Adrenal gland (tissue), 5 donors: ENCODE results near the gene MDFI.

Source experiments
- POLR2A ChIP-seq, 2 donors: fragments of 450-650 bp; IDR thresholded peaks; one replicate each; pipeline ENCODE4 v1.6.1; 2017; ENCODE audit warnings: antibody characterized with exemption in 2 of 2, mild to moderate bottlenecking in 2 of 2, moderate library complexity in 1 of 2
- TF ChIP-seq, protein P1 (sequence below), 6 experiments: fragments of 450-650 bp in 4 of 6; fragments of 200-600 bp in 2 of 6; sonication (generic) in 1 of 6; IDR thresholded peaks; 1 replicate in 5 of 6; 2 replicates in 1 of 6; pipeline versions ENCODE4 v1.5.1 to v1.8.0; 2016 to 2021; ENCODE audit warnings: antibody characterized with exemption in 6 of 6, mild to moderate bottlenecking in 2 of 6, moderate library complexity in 1 of 6
- donor health status: DM: no; HTN: no; CAD: no.

DNA sequence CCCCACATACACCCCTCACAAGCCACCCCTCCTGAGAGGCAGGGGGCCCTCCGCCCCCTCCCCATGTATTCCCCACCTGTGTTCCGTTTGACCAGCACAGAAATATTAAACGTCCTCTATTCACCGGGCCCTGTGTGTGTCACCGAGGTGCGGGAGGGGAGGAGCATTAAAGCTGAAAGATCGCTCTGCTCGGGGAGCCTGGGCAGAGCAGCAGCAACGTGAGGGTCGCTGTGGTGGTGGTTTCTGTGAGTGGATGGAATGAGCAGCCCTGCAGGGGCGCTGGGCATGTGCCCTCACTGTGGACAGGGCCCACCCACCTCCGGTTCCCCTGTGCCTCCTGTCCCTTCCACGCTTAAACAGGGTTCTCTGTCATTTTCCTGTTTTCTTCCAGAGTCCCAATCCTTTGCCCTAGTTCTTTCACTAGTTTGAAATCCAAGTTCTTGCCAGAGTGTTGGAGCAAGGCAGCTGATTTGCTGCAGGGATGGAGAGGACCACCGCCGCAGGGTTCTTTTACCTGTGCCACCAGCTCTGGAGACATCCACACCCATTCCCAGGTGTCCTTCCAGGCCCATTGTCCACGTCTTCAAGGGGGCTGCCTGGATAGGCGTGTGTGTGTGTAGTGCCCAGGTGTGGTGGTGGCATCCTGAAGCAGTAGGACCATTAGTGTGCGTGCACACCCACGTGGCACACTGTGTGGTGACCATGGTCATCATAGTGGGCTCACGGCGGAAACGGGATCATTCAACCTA is 37.6 kb upstream of the MDFI start:
- TF ChIP-seq, protein P1, sequence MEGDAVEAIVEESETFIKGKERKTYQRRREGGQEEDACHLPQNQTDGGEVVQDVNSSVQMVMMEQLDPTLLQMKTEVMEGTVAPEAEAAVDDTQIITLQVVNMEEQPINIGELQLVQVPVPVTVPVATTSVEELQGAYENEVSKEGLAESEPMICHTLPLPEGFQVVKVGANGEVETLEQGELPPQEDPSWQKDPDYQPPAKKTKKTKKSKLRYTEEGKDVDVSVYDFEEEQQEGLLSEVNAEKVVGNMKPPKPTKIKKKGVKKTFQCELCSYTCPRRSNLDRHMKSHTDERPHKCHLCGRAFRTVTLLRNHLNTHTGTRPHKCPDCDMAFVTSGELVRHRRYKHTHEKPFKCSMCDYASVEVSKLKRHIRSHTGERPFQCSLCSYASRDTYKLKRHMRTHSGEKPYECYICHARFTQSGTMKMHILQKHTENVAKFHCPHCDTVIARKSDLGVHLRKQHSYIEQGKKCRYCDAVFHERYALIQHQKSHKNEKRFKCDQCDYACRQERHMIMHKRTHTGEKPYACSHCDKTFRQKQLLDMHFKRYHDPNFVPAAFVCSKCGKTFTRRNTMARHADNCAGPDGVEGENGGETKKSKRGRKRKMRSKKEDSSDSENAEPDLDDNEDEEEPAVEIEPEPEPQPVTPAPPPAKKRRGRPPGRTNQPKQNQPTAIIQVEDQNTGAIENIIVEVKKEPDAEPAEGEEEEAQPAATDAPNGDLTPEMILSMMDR (IDR thresholded peaks at IDR 0.05) = no peak
- no peak for TF ChIP-seq POLR2A (IDR thresholded peaks at IDR 0.05)
